ENCODE data around the gene BOLA3. TPM values are rescaled to one million over a fixed set of nuclear protein-coding genes. Genes with fewer than 3 reads are reported as not detected.

Gene BOLA3
- total and polyA plus RNA-seq, 10 donors = 12.6 to 41.4 (median 23.7) TPM

GRCh38 chr2:74109551-74109950, 38.2 kb downstream of the BOLA3 start:
- H3K9me3 ChIP-seq = no peaks in the 10 kb centered on the region
- intact Hi-C loops (cut with DNase I; ENCODE audit: low total_unique reads) = no loop called here
- TF ChIP-seq POLR2A (IDR thresholded peaks at IDR 0.05) = no peak
- TF ChIP-seq CTCF (IDR thresholded peaks at IDR 0.05 in 8 of 11, conservative IDR thresholded peaks at IDR 0.05 in 3 of 11) = no peak
- TF ChIP-seq POLR2AphosphoS5 (IDR thresholded peaks at IDR 0.05) = no peak
- no peaks in the 10 kb centered on the region for H3K27me3 ChIP-seq (replicated peaks in 1 of 7)
- 83 to 92% (median 90%) methylated on average over 8 of the region's 8 CpGs for whole genome bisulfite sequencing, 5 donors
- H3K4me1 ChIP-seq = no peaks in the 10 kb centered on the region
- DNase-seq = no peak
- H3K27ac ChIP-seq = no peak overlapping the region
- peaks cover 0 to 20% (median under 1%) of the 10 kb centered on the region in 6 donors for H3K36me3 ChIP-seq
- no peak overlapping the region for H3K4me3 ChIP-seq

GRCh38 chr2:74107071-74107470, 40.6 kb downstream of the BOLA3 start:
- no peak overlapping the region for H3K27ac ChIP-seq
- 70 to 80% (median 77%) methylated on average over 12 of the region's 12 CpGs for WGBS, 5 donors
- intact Hi-C loops (cut with DNase I; ENCODE audit: low total_unique reads) = no loop called here
- H3K4me1 ChIP-seq = no peaks in the 10 kb centered on the region
- TF ChIP-seq POLR2AphosphoS5 (IDR thresholded peaks at IDR 0.05) (peak in 2 of 3 donors; percentile 5 to 60), CTCF (IDR thresholded peaks at IDR 0.05 in 8 of 11, conservative IDR thresholded peaks at IDR 0.05 in 3 of 11) (no peak), POLR2A (IDR thresholded peaks at IDR 0.05) (no peak)
- H3K36me3 ChIP-seq = peaks cover 0 to 45% (median 12%) of the 10 kb centered on the region in 6 donors
- H3K9me3 ChIP-seq = no peaks in the 10 kb centered on the region
- H3K27me3 ChIP-seq (replicated peaks in 1 of 7) = no peaks in the 10 kb centered on the region
- H3K4me3 ChIP-seq = no peak overlapping the region
- DNase-seq = no peak

- intact Hi-C loops (cut with DNase I; ENCODE audit: low total_unique reads) = no loop called here
- Histone ChIP-seq H3K4me1 (no peaks in the 10 kb centered on the region), H3K4me3 (no peak overlapping the region), H3K9me3 (no peaks in the 10 kb centered on the region), H3K36me3 (peaks cover 0 to 61% (median 28%) of the 10 kb centered on the region in 6 donors), H3K27me3 (replicated peaks in 1 of 7) (no peaks in the 10 kb centered on the region), H3K27ac (no peak overlapping the region)
- WGBS, 5 donors = 94 to 97% (median 95%) methylated on average over 8 of the region's 8 CpGs
- TF ChIP-seq POLR2A (IDR thresholded peaks at IDR 0.05) = no peak
- no peak for TF ChIP-seq CTCF (IDR thresholded peaks at IDR 0.05 in 8 of 11, conservative IDR thresholded peaks at IDR 0.05 in 3 of 11)
- TF ChIP-seq POLR2AphosphoS5 (IDR thresholded peaks at IDR 0.05) = no peak
- DNase-seq = no peak
Measured at GRCh38 chr2:74105413-74105812, 42.3 kb downstream of the BOLA3 start.

- H3K9me3 ChIP-seq = no peaks in the 10 kb centered on the region
- peaks cover 0 to 67% (median 34%) of the 10 kb centered on the region in 6 donors for H3K36me3 ChIP-seq
- intact Hi-C loops (cut with DNase I; ENCODE audit: low total_unique reads) = no loop called here
- H3K27me3 ChIP-seq (replicated peaks in 1 of 7) = no peaks in the 10 kb centered on the region
- DNase-seq = no peak
- 92 to 97% (median 95%) methylated on average over 7 of the region's 7 CpGs for WGBS, 5 donors
- H3K4me1 ChIP-seq = no peaks in the 10 kb centered on the region
- no peak overlapping the region for H3K4me3 ChIP-seq
- H3K27ac ChIP-seq = no peak overlapping the region
- TF ChIP-seq CTCF (IDR thresholded peaks at IDR 0.05 in 8 of 11, conservative IDR thresholded peaks at IDR 0.05 in 3 of 11) (peak in 2 of 11 experiments; percentile 13 to 31), POLR2AphosphoS5 (IDR thresholded peaks at IDR 0.05) (no peak)
Measured at GRCh38 chr2:74104839-74105238, 42.9 kb downstream of the BOLA3 start.
